Stimulated activated naive CD8-positive, alpha-beta T cell treated with anti-CD3 and anti-CD28 coated beads, Interleukin-15, Interleukin-2, amounts not matched to agents 100 U/mL and 50 U/mL, for 24 hours (primary cell): ENCODE results near the gene MAP3K14.

Experiments
- ATAC-seq: fragments of 150-1000 bp; cut with Tn5 transposase; one replicate; pipeline ENCODE4 v1.10.0; 2021
- DNase-seq: peaks from one replicate; pipeline ENCODE4 v3.0.0; 2021

Gene MAP3K14

GRCh38 chr17:45221081-45222013 is 95.5 kb downstream of the MAP3K14 start, which contains the start of gene FMNL1:
Gene FMNL1, plus strand, starts transcription at chr17:45221885. Its CDS starts 240 bp downstream, at chr17:45222125.
- ATAC-seq (no peak), DNase-seq (peak; percentile 76)

GRCh38 chr17:45220079-45220478 is 96.7 kb downstream of the MAP3K14 start:
- ATAC-seq = no peak
- DNase-seq = no peak

DNA sequence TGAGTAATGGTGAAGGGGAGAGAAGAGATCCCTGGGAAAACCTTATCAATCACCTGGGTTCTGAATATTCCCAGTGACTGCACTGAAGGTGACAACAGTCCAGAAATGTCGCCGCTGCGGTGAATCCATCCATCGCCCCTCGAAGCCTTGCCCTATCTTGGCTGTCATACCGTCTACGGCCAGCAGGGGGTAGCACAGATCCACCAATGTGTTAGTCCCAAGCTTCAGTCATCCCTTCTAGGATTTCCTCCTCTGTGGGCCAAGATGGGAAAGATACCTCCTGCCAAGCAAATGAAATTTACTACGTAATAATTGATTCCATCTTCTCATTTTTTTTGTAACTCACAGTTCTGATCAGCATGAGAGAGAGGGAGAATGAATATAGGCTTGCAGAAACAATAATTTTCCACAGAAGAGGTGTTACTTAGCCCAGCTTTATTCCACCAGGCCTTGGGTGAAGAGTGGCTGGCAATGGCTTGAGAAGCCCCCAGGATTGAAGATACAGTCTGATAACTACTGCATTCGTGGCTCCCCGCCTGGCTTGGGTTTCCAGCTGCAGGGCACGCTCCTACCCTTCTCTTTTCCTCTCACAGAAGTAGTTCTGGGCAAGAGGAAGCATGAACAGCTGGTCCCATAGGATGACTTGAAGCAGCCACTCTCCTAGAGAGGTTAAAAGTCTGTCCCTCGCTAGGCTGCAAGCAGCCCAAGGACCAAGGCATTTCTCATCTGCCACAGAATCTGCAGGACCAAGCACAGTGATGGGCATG is 97.7 kb downstream of the MAP3K14 start:
- DNase-seq (peak; percentile 93), ATAC-seq (no peak)
